HG02884 (cell line): ENCODE data around the gene KRT1.

Experiments
- ATAC-seq: cut with Tn5 transposase; IDR thresholded peaks from one replicate; pipeline ENCODE4 v1.9.1; 2021; ENCODE audit warnings: mild to moderate bottlenecking, moderate library complexity; ENCODE audit not compliant: unreplicated experiment

The KRT1 gene

GRCh38 chr12:52662918-52663229 is 17.3 kb downstream of the KRT1 start:
- ATAC-seq, result no peak

- ATAC-seq, result no peak
Observed at GRCh38 chr12:52662093-52662917, 17.9 kb downstream of the KRT1 start.

- ATAC-seq, result no peak
Observed at GRCh38 chr12:52661668-52662067, 18.5 kb downstream of the KRT1 start.

GRCh38 chr12:52660934-52661499 is 19.2 kb downstream of the KRT1 start:
- no peak for ATAC-seq

- ATAC-seq, result no peak
Observed at GRCh38 chr12:52659951-52660350, 20.3 kb downstream of the KRT1 start.

GRCh38 chr12:52659395-52659794 is 20.8 kb downstream of the KRT1 start:
- no peak for ATAC-seq

GRCh38 chr12:52658196-52658595 is 22.0 kb downstream of the KRT1 start:
- ATAC-seq, result no peak

GRCh38 chr12:52657250-52657902 is 22.8 kb downstream of the KRT1 start:
- no peak for ATAC-seq

GRCh38 chr12:52656616-52657015 is 23.6 kb downstream of the KRT1 start:
- no peak for ATAC-seq

- no peak for ATAC-seq
Observed at GRCh38 chr12:52655720-52656124, 24.5 kb downstream of the KRT1 start.

- ATAC-seq, result no peak
Observed at GRCh38 chr12:52655251-52655650, 25.0 kb downstream of the KRT1 start.

- ATAC-seq, result no peak
Observed at GRCh38 chr12:52651726-52652261, 28.4 kb downstream of the KRT1 start, which contains the start of gene KRT2. Gene KRT2, minus strand, starts transcription at chr12:52652211. Its CDS starts 69 bp downstream, at chr12:52652142.

- no peak for ATAC-seq
Observed at GRCh38 chr12:52650520-52651081, 29.6 kb downstream of the KRT1 start.

- no peak for ATAC-seq
Observed at GRCh38 chr12:52649066-52649465, 31.1 kb downstream of the KRT1 start.

GRCh38 chr12:52648012-52648550 is 32.1 kb downstream of the KRT1 start:
- no peak for ATAC-seq

- ATAC-seq, result no peak
Observed at GRCh38 chr12:52647601-52648000, 32.6 kb downstream of the KRT1 start.

GRCh38 chr12:52646613-52647012 is 33.6 kb downstream of the KRT1 start:
- no peak for ATAC-seq

- ATAC-seq, result no peak
Observed at GRCh38 chr12:52645982-52646381, 34.2 kb downstream of the KRT1 start.

- ATAC-seq, result no peak
Observed at GRCh38 chr12:52645120-52645761, 35.0 kb downstream of the KRT1 start.

GRCh38 chr12:52644078-52644415 is 36.2 kb downstream of the KRT1 start:
- ATAC-seq, result no peak
